ENCODE data around the gene SASS6. TPM values are rescaled to one million over a fixed set of nuclear protein-coding genes. Genes with fewer than 3 reads are reported as not detected.

The SASS6 gene
- total RNA-seq, 2 experiments from 2014 or later = 12.1 to 18.7 TPM

GRCh38 chr1:100130552-100131077 lies 2.1 kb downstream of the SASS6 start:
- H3K27ac ChIP-seq (ENCODE audit: low read depth, low read length, poor library complexity, severe bottlenecking) = no peak overlapping the region
- H3K79me2 ChIP-seq (ENCODE audit: insufficient read depth, low read depth, low read length) = peaks cover 95% of the 10 kb centered on the region
- H3K9me3 ChIP-seq (ENCODE audit: low read length) = no peaks in the 10 kb centered on the region
- TF ChIP-seq EZH2phosphoT487 (IDR thresholded peaks at IDR 0.05; ENCODE audit: borderline replicate concordance, low read depth, low read length) = no peak
- TF ChIP-seq, protein P1, sequence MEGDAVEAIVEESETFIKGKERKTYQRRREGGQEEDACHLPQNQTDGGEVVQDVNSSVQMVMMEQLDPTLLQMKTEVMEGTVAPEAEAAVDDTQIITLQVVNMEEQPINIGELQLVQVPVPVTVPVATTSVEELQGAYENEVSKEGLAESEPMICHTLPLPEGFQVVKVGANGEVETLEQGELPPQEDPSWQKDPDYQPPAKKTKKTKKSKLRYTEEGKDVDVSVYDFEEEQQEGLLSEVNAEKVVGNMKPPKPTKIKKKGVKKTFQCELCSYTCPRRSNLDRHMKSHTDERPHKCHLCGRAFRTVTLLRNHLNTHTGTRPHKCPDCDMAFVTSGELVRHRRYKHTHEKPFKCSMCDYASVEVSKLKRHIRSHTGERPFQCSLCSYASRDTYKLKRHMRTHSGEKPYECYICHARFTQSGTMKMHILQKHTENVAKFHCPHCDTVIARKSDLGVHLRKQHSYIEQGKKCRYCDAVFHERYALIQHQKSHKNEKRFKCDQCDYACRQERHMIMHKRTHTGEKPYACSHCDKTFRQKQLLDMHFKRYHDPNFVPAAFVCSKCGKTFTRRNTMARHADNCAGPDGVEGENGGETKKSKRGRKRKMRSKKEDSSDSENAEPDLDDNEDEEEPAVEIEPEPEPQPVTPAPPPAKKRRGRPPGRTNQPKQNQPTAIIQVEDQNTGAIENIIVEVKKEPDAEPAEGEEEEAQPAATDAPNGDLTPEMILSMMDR (conservative IDR thresholded peaks at IDR 0.05; ENCODE audit: low read length) = no peak
- peak overlapping the region; percentile 95 for H3K4me2 ChIP-seq (ENCODE audit: low read length)
- no peaks in the 10 kb centered on the region; the same call in 1 of the 2 replicates for H4K20me1 ChIP-seq (ENCODE audit: insufficient read depth, low read length)
- CTCF ChIA-PET (ENCODE audit: unreplicated experiment) = no interaction called here
- POLR2A ChIA-PET = interaction anchor here (0.6 to 0.7 kb wide), 3 partner anchors 17 to 66 kb away, joined by 3 read pairs; no protein-coding TSS in a partner anchor
- intact Hi-C loops (cut with micrococcal nuclease; ENCODE audit: unreplicated experiment) = loop anchor here (5.0 to 10.0 kb wide), 3 partner anchors 137 to 764 kb away; partner anchors contain the start of genes EXTL2, RTCA and SLC30A7
- no peaks in the 10 kb centered on the region for H3K9me2 ChIP-seq (ENCODE audit: insufficient read depth, low read length)
- DNase-seq (ENCODE audit: low spot score) = no peak
- H3K4me3 ChIP-seq (ENCODE audit: low read depth, low read length, poor library complexity, severe bottlenecking) = peak overlapping the region; percentile 96
- peaks cover 23% of the 10 kb centered on the region for H3K36me3 ChIP-seq (ENCODE audit: insufficient read depth, low read length)
- H2AFZ ChIP-seq (ENCODE audit: low read length) = no peak overlapping the region
- H3K4me1 ChIP-seq (ENCODE audit: insufficient read depth, low read length, poor library complexity, severe bottlenecking) = peaks cover 30% of the 10 kb centered on the region
- BruUV-seq (replicated peaks) = no TSS peak

GRCh38 chr1:100127226-100127625 lies 5.5 kb downstream of the SASS6 start:
- Histone ChIP-seq H3K79me2 (ENCODE audit: insufficient read depth, low read depth, low read length) (peaks cover 67% of the 10 kb centered on the region), H3K36me3 (ENCODE audit: insufficient read depth, low read length) (peaks cover 48% of the 10 kb centered on the region), H3K9me3 (ENCODE audit: low read length) (no peaks in the 10 kb centered on the region), H3K4me3 (ENCODE audit: low read depth, low read length, poor library complexity, severe bottlenecking) (no peak overlapping the region), H3K4me2 (ENCODE audit: low read length) (no peak overlapping the region), H4K20me1 (ENCODE audit: insufficient read depth, low read length) (no peaks in the 10 kb centered on the region; the same call in 1 of the 2 replicates), H2AFZ (ENCODE audit: low read length) (no peak overlapping the region), H3K4me1 (ENCODE audit: insufficient read depth, low read length, poor library complexity, severe bottlenecking) (peaks cover 18% of the 10 kb centered on the region), H3K9me2 (ENCODE audit: insufficient read depth, low read length) (no peaks in the 10 kb centered on the region), H3K27ac (ENCODE audit: low read depth, low read length, poor library complexity, severe bottlenecking) (no peak overlapping the region)
- TF ChIP-seq, protein P1 (conservative IDR thresholded peaks at IDR 0.05; ENCODE audit: low read length) = no peak
- no peak for TF ChIP-seq EZH2phosphoT487 (IDR thresholded peaks at IDR 0.05; ENCODE audit: borderline replicate concordance, low read depth, low read length)
- intact Hi-C loops (cut with micrococcal nuclease; ENCODE audit: unreplicated experiment) = no loop called here
- ChIA-PET CTCF (ENCODE audit: unreplicated experiment) (no interaction called here), POLR2A (interaction anchor here (0.7 kb wide), 1 partner anchor 12 kb away, joined by 3 read pairs; no protein-coding TSS in a partner anchor)
- no TSS peak for BruUV-seq (replicated peaks)
- DNase-seq (ENCODE audit: low spot score) = no peak

DNA sequence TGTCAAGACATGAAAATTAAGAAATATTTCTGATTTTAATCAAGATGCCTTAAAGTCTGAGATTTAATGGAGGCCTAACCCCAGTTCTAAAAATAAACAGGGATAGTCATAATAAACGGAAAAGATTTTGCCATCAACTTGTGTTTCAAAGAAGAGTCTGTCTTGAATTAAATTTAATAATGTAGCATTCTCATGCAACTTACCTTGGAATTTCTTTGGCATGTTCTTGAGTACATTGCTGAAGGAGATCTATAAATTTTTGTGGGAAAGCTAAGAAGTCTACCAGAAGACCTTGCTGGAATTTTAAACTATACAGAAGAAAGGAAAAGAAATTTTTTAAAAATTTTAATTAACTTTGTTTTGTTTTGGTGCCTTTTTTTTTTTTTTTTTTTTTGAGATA lies 10.6 kb downstream of the SASS6 start:
- Histone ChIP-seq H3K27ac (ENCODE audit: low read depth, low read length, poor library complexity, severe bottlenecking) (no peak overlapping the region), H3K4me1 (ENCODE audit: insufficient read depth, low read length, poor library complexity, severe bottlenecking) (no peaks in the 10 kb centered on the region), H3K36me3 (ENCODE audit: insufficient read depth, low read length) (peaks cover 82% of the 10 kb centered on the region), H3K9me3 (ENCODE audit: low read length) (no peaks in the 10 kb centered on the region), H3K9me2 (ENCODE audit: insufficient read depth, low read length) (no peaks in the 10 kb centered on the region), H4K20me1 (ENCODE audit: insufficient read depth, low read length) (no peaks in the 10 kb centered on the region; the same call in 1 of the 2 replicates), H3K4me3 (ENCODE audit: low read depth, low read length, poor library complexity, severe bottlenecking) (no peak overlapping the region), H3K79me2 (ENCODE audit: insufficient read depth, low read depth, low read length) (peaks cover 17% of the 10 kb centered on the region), H3K4me2 (ENCODE audit: low read length) (no peak overlapping the region), H2AFZ (ENCODE audit: low read length) (no peak overlapping the region)
- intact Hi-C loops (cut with micrococcal nuclease; ENCODE audit: unreplicated experiment) = no loop called here
- BruUV-seq (replicated peaks) = no TSS peak
- CTCF ChIA-PET (ENCODE audit: unreplicated experiment) = no interaction called here
- POLR2A ChIA-PET = interaction anchor here (0.7 to 1.5 kb wide), 2 partner anchors 14 to 118 kb away, joined by 4 to 5 read pairs; no protein-coding TSS in a partner anchor
- TF ChIP-seq, protein P1 (conservative IDR thresholded peaks at IDR 0.05; ENCODE audit: low read length) = no peak
- no peak for TF ChIP-seq EZH2phosphoT487 (IDR thresholded peaks at IDR 0.05; ENCODE audit: borderline replicate concordance, low read depth, low read length)
- DNase-seq (ENCODE audit: low spot score) = no peak
